Astrocyte of the spinal cord (primary cell): ENCODE measurements around the gene TSR1.

Experiments
- DNase-seq: peaks from one replicate; pipeline ENCODE4 v3.0.0; 2011; ENCODE audit warnings: low read depth, low spot score
- H3K4me3 ChIP-seq: 2 replicates; pipeline ENCODE4 v1.5.1; 2011; ENCODE audit warnings: low read depth, mild to moderate bottlenecking, low read length, moderate library complexity
- CTCF ChIP-seq: IDR thresholded peaks from 2 replicates; pipeline ENCODE4 v1.5.1; 2012; ENCODE audit warnings: low read depth, mild to moderate bottlenecking, low read length, inconsistent platforms
- in situ Hi-C: cut with HindIII; loops from 2 replicates; pipeline ENCODE4 v1.10.0; 2017; ENCODE audit warnings: low sequenced_read_pairs

The TSR1 gene

GRCh38 chr17:2309338-2310154, 26.7 kb downstream of the TSR1 start:
- no peak overlapping the region for H3K4me3 ChIP-seq
- no peak for DNase-seq
- no peak for TF ChIP-seq CTCF
- in situ Hi-C loops, result no loop called here

DNA sequence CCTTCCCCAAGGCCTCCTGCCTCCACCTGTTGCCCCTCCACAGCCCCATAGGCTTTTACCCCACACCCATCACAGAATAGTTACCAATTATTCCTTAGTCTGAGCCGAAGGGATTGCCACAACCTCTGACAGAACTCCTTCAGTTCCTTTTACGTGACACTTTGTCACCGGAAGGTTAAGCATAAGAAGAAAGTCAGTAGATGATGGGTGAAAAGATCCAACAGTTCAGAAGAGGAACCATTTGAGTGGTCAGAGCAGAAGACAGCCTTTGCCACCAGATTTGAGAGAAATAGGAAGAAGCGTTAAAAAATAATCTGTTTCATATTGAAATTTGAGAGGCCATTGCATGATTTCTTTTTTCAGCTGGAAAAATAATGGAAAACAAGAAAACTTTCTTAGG, 31.3 kb downstream of the TSR1 start:
- DNase-seq, result no peak
- in situ Hi-C loops, result no loop called here
- H3K4me3 ChIP-seq, result no peak overlapping the region
- TF ChIP-seq CTCF, result no peak

DNA sequence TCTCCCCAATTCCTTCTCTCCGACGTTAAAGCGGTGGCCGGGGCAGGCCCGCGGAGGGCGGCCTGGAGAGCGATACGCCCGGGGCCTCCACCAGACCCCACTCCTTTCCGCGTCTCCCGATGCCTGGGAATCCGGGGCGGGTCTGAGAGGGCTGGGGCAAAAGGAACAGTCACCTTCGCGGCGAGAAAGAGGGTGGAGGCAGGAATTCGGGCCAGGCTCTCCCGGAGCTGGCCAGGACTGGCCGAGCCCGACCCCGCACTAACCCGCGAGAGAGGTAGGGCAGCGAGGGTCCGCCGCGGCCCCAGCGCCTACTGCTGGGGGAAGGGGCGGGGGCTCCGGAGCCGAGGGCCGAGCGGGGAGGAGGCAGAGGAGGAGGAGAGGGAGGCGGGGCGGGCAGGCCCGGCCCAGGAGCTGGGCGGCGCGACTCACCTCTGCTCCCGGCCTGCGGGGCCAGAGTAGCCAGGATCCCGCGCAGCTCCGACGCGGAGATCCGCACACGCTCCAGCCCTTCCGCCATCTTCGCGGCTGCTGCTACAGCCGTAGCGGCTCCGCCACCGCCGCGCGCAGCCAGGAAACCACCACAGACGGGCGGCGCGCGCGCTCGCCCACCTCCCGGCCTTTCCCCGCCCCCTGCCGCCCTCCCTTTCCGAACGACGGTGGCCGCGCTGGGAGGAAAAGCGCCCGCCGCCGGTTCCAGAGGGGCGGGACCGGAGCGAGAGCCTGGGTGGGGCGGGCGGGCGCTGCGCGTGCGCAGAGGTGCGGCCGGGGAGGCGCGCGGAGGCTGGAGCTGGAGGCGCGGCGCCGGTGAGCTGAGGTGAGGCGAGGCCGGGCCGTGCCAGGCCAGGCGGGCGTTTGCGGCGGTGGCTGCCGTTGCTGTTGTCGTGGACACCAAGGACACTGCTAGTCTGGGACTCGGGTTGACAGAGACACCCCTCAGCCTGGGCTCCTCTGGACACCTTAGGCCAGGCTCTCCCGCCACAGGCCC, 32.8 kb downstream of the TSR1 start, which contains the start of the genes SMG6 and SRR:
TSS of gene SMG6 (minus strand) at position 582 of the 985 bp plus-strand sequence. CDS start at position 517, 65 bp downstream.
TSS of gene SRR (plus strand) at position 747 of the 985 bp plus-strand sequence. CDS start 11,611 bp downstream, outside the sequence.
- TF ChIP-seq CTCF, result no peak
- in situ Hi-C loops, result no loop called here
- DNase-seq, result peak; percentile 92
- H3K4me3 ChIP-seq, result peak within 1 kb of the TSS; percentile 82

GRCh38 chr17:2302778-2303203, 33.5 kb downstream of the TSR1 start:
- peak; percentile 22 for DNase-seq
- H3K4me3 ChIP-seq, result peak overlapping the region; percentile 82
- TF ChIP-seq CTCF, result no peak
- in situ Hi-C loops, result no loop called here

DNA sequence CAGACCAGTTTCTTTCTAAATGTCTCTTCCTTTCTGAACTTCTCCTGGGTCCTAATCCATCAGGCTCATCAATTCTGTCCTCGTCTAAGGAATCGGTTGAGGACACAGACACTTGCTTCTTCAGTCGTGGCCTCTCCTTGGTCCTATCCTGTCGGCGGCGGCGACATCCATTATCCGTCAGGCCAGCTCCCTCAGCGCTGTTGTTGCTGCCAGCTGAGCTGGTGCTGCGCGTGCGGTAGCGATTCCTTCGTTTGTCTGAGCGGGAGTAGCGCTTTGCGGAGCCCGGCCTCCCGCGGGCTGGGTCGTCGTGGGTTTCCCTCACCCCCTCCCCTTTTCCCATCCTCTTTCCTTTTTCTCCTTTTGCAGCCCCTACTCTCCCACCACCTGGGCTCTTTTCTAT, 36.5 kb downstream of the TSR1 start:
- TF ChIP-seq CTCF, result no peak
- H3K4me3 ChIP-seq, result no peak overlapping the region
- no peak for DNase-seq
- in situ Hi-C loops, result no loop called here

DNA sequence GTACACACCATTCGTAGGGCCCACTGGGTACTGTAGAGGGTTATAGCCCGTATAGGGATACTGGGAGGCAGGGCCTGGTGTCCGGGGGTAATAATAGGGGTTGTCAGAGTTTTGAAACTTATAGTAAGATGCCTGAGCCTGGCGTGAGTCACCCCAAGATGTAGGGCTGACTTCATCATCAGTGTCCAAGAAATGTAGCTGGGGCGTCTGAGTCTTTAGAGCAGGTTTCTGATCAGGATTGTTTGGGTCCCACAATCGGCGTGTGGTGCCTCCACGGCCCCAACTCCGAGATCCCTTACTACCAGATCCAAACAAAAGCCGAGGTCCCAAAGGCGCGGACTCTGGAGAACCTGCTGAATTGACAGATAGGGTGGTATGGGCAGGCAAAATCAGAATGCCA, 37.1 kb downstream of the TSR1 start:
- TF ChIP-seq CTCF, result no peak
- in situ Hi-C loops, result no loop called here
- H3K4me3 ChIP-seq, result no peak overlapping the region
- no peak for DNase-seq
